Activated B cell treated with CpG ODN at 0.5 μM for 24 hours (primary cell): Measurements from ENCODE around the gene NUDT3. TPM values are rescaled to one million over a fixed set of nuclear protein-coding genes. Genes with fewer than 3 reads are reported as not detected.
"Not testable (repeated sequence)": the region's sequence is repeated elsewhere in the genome, so short reads cannot be mapped to it uniquely, and the experiment has no call there.

Experiments
- ATAC-seq: fragments of 200-7000 bp; cut with Tn5 transposase; one replicate; pipeline ENCODE4 v1.10.0; 2021; ENCODE audit warnings: low read depth, mild to moderate bottlenecking, moderate library complexity
- CTCF ChIA-PET: fragments of 350-600 bp; sonication (Branson Sonifier 250); formaldehyde crosslinking; loops from one replicate; lab custom pipeline; 2021; ENCODE audit warnings: antibody characterized with exemption; lab: Charles Lee
- POLR2A ChIA-PET: fragments of 350-600 bp; sonication (Branson Sonifier 250); formaldehyde crosslinking; loops from one replicate; lab custom pipeline; 2021; ENCODE audit warnings: antibody characterized with exemption; lab: Charles Lee
- DNase-seq: peaks from one replicate; pipeline ENCODE4 v3.0.0; 2022
- H3K27ac Mint-ChIP-seq: one replicate; pipeline ENCODE4 v1.8.0; 2020; ENCODE audit warnings: mixed read lengths
- H3K27me3 Mint-ChIP-seq: one replicate; pipeline ENCODE4 v1.8.0; 2021; ENCODE audit warnings: mixed read lengths
- H3K36me3 Mint-ChIP-seq: one replicate; pipeline ENCODE4 v1.8.0; 2021; ENCODE audit warnings: low read depth, mixed read lengths
- H3K4me1 Mint-ChIP-seq: one replicate; pipeline ENCODE4 v1.8.0; 2021; ENCODE audit warnings: mixed read lengths
- H3K4me3 Mint-ChIP-seq: one replicate; pipeline ENCODE4 v1.8.0; 2020; ENCODE audit warnings: mild to moderate bottlenecking, mixed read lengths
- H3K9me3 Mint-ChIP-seq: one replicate; pipeline ENCODE4 v1.8.0; 2020; ENCODE audit warnings: mixed read lengths
- intact Hi-C: fragments of 100-400 bp; cut with micrococcal nuclease; formaldehyde crosslinking; loops from one replicate; pipeline ENCODE4 v1.15.1; 2024
- total RNA-seq: library from RNA; stranded (reverse); gene quantifications from 2 replicates; pipeline ENCODE4 v1.2.3, GENCODE V29; 2022
- TF ChIP-seq, protein P1 (sequence below): fragments of 200-600 bp; IDR thresholded peaks from one replicate; pipeline ENCODE4 v1.8.0; 2022; ENCODE audit warnings: antibody characterized with exemption, mild to moderate bottlenecking

The NUDT3 gene
- total RNA-seq, 1 donor from 2014 or later: 27.0 TPM

GRCh38 chr6:34246563-34247391 lies 145.7 kb downstream of the NUDT3 start:
- POLR2A ChIA-PET: interaction anchor here (0.6 to 5.1 kb wide), 8 partner anchors 10 to 179 kb away, joined by 3 to 70 read pairs (median 16); partner anchors contain the start of genes HMGA1 and RPS10
- peak overlapping the region; percentile 66 for H3K4me3 Mint-ChIP-seq
- peaks cover 49% of the 10 kb centered on the region for H3K36me3 Mint-ChIP-seq
- TF ChIP-seq, protein P1, sequence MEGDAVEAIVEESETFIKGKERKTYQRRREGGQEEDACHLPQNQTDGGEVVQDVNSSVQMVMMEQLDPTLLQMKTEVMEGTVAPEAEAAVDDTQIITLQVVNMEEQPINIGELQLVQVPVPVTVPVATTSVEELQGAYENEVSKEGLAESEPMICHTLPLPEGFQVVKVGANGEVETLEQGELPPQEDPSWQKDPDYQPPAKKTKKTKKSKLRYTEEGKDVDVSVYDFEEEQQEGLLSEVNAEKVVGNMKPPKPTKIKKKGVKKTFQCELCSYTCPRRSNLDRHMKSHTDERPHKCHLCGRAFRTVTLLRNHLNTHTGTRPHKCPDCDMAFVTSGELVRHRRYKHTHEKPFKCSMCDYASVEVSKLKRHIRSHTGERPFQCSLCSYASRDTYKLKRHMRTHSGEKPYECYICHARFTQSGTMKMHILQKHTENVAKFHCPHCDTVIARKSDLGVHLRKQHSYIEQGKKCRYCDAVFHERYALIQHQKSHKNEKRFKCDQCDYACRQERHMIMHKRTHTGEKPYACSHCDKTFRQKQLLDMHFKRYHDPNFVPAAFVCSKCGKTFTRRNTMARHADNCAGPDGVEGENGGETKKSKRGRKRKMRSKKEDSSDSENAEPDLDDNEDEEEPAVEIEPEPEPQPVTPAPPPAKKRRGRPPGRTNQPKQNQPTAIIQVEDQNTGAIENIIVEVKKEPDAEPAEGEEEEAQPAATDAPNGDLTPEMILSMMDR: no peak
- H3K9me3 Mint-ChIP-seq: no peaks in the 10 kb centered on the region
- DNase-seq: peak; percentile 53
- peak; percentile 10 for ATAC-seq
- H3K27me3 Mint-ChIP-seq: no peaks in the 10 kb centered on the region
- peaks cover 60% of the 10 kb centered on the region for H3K4me1 Mint-ChIP-seq
- intact Hi-C loops: loop anchor here (1.0 to 5.0 kb wide), 4 partner anchors 8 to 996 kb away; no protein-coding TSS in a partner anchor
- CTCF ChIA-PET: interaction anchor here (1.1 to 5.4 kb wide), 7 partner anchors 10 to 363 kb away, joined by 3 to 168 read pairs (median 5); partner anchors contain the start of gene HMGA1
- H3K27ac Mint-ChIP-seq: peak overlapping the region; percentile 93

DNA sequence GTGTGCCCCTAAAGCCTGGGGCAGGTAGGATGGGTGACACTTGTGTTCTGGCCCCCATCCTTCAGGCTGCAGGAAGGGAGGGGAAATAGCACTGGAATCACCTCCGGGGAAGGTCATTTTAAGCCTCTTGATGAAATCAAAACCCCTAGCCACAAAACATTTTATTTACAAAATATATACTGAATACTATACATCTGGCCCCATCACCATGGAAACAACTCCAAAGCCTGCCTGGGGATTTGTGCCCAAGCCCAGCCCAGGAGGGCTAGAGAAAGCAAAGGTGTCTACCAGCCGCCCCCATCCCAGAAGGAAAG lies 146.3 kb downstream of the NUDT3 start:
- H3K36me3 Mint-ChIP-seq: peaks cover 55% of the 10 kb centered on the region
- ChIA-PET POLR2A (interaction anchor here (1.5 to 5.1 kb wide), 3 partner anchors 9 to 49 kb away, joined by 3 to 70 read pairs (median 7); partner anchors contain the start of gene HMGA1), CTCF (interaction anchor here (1.1 to 5.4 kb wide), 6 partner anchors 9 to 363 kb away, joined by 3 to 168 read pairs (median 6); partner anchors contain the start of gene HMGA1)
- intact Hi-C loops: loop anchor here (1.0 to 5.0 kb wide), 4 partner anchors 8 to 996 kb away; no protein-coding TSS in a partner anchor
- H3K27me3 Mint-ChIP-seq: no peaks in the 10 kb centered on the region
- H3K9me3 Mint-ChIP-seq: no peaks in the 10 kb centered on the region
- H3K4me1 Mint-ChIP-seq: peaks cover 61% of the 10 kb centered on the region
- DNase-seq: no peak
- no peak overlapping the region for H3K4me3 Mint-ChIP-seq
- no peak for ATAC-seq
- TF ChIP-seq, protein P1: no peak
- peak overlapping the region; percentile 93 for H3K27ac Mint-ChIP-seq

DNA sequence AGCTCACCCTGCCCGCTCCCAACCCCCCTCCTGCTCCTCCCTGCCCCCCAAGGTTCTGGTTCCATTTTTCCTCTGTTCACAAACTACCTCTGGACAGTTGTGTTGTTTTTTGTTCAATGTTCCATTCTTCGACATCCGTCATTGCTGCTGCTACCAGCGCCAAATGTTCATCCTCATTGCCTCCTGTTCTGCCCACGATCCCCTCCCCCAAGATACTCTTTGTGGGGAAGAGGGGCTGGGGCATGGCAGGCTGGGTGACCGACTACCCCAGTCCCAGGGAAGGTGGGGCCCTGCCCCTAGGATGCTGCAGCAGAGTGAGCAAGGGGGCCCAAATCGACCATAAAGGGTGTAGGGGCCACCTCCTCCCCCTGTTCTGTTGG lies 146.7 kb downstream of the NUDT3 start:
- ATAC-seq, H3K9me3 Mint-ChIP-seq, H3K27me3 Mint-ChIP-seq, H3K4me3 Mint-ChIP-seq, DNase-seq: not testable (repeated sequence)
- H3K4me1 Mint-ChIP-seq: peaks cover 62% of the 10 kb centered on the region
- ChIA-PET CTCF (interaction anchor here (1.1 to 5.4 kb wide), 6 partner anchors 9 to 364 kb away, joined by 3 to 168 read pairs (median 6); partner anchors contain the start of gene HMGA1), POLR2A (interaction anchor here (1.5 to 5.1 kb wide), 5 partner anchors 9 to 50 kb away, joined by 3 to 70 read pairs (median 7); partner anchors contain the start of gene HMGA1)
- intact Hi-C loops: loop anchor here (1.0 to 5.0 kb wide), 4 partner anchors 7 to 997 kb away; no protein-coding TSS in a partner anchor
- H3K27ac Mint-ChIP-seq: peak overlapping the region; percentile 24
- H3K36me3 Mint-ChIP-seq: peaks cover 59% of the 10 kb centered on the region

DNA sequence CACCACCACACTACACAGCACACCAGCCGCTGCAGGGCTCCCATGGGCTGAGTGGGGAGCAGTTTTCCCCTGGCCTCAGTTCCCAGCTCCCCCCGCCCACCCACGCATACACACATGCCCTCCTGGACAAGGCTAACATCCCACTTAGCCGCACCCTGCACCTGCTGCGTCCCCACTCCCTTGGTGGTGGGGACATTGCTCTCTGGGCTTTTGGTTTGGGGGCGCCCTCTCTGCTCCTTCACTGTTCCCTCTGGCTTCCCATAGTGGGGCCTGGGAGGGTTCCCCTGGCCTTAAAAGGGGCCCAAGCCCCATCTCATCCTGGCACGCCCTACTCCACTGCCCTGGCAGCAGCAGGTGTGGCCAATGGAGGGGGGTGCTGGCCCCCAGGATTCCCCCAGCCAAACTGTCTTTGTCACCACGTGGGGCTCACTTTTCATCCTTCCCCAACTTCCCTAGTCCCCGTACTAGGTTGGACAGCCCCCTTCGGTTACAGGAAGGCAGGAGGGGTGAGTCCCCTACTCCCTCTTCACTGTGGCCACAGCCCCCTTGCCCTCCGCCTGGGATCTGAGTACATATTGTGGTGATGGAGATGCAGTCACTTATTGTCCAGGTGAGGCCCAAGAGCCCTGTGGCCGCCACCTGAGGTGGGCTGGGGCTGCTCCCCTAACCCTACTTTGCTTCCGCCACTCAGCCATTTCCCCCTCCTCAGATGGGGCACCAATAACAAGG lies 147.3 kb downstream of the NUDT3 start:
- ATAC-seq, CTCF ChIA-PET: not testable (repeated sequence)
- intact Hi-C loops: loop anchor here (5.0 kb wide), 2 partner anchors 52 to 997 kb away; no protein-coding TSS in a partner anchor

DNA sequence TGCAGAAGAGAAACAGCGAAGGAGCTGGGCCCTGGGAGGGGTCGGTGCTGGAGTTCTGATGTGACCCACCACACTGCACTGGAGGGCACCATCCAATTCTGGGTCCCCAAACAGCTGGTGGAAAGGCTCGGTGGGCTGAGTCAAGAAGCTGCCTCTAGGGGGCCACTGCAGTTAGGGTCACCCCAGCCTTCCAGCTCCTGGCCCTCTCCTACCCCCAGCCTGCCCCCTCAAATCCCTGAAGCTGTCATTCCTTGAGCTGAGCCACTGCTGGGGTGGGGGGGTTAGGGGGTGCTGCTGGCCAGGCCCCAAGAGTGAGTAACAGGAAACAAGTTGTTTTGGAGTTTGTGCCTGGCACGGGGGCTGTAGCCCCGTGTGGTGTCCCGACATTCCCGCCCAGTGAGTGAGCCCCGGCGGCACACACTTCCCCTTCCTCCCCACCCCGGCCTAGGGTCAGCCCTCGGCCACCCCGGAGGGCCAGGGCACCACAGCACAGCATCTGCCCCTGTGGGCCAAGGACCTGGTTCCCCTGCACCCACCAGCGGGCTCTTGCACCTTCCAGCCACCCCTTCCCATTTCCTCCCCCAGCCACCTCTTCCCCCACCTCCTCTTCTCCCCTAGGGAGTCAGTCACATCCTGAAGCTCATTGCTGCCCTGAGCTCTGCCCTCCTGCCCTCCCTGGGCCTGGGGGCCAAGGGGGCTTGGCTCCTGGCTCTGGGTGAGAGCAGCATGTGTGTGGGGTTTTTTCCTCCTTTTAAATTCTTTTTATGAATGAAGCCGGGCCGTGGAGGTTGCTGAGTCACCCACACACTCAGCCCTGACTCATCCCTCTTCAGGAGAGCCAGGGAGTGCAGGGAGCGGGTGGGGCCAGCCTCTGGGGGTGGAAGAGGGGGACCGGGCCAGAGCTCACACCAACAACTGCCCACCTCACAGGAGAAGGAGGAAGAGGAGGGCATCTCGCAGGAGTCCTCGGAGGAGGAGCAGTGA lies 148.3 kb downstream of the NUDT3 start:
- H3K36me3 Mint-ChIP-seq: peaks cover 71% of the 10 kb centered on the region
- H3K4me1 Mint-ChIP-seq: peaks cover 63% of the 10 kb centered on the region
- TF ChIP-seq, protein P1: no peak
- ChIA-PET POLR2A (interaction anchor here (0.6 to 2.3 kb wide), 7 partner anchors 8 to 1561 kb away, joined by 4 to 13 read pairs (median 6); partner anchors contain the start of gene HMGA1), CTCF (interaction anchor here (0.6 to 1.4 kb wide), 3 partner anchors 48 to 366 kb away, joined by 3 to 9 read pairs (median 4); no protein-coding TSS in a partner anchor)
- no peaks in the 10 kb centered on the region for H3K9me3 Mint-ChIP-seq
- intact Hi-C loops: no loop called here
- H3K27ac Mint-ChIP-seq: peak overlapping the region; percentile 53
- DNase-seq (no peak), ATAC-seq (no peak)
- H3K27me3 Mint-ChIP-seq: no peaks in the 10 kb centered on the region
- no peak overlapping the region for H3K4me3 Mint-ChIP-seq

More for the DNA sequence above, 147.3 kb downstream of the NUDT3 start:
- not testable (repeated sequence) for H3K27me3 Mint-ChIP-seq, H3K4me3 Mint-ChIP-seq, H3K9me3 Mint-ChIP-seq, DNase-seq
- POLR2A ChIA-PET: interaction anchor here (0.6 to 2.3 kb wide), 6 partner anchors 9 to 1562 kb away, joined by 4 to 9 read pairs (median 6); partner anchors contain the start of gene HMGA1
- Mint-ChIP-seq H3K27ac (peak overlapping the region; percentile 24), H3K36me3 (peaks cover 65% of the 10 kb centered on the region), H3K4me1 (peaks cover 65% of the 10 kb centered on the region)
